ENCODE results near the gene DACT2. TPM values are rescaled to one million over a fixed set of nuclear protein-coding genes. Genes with fewer than 3 reads are reported as not detected.

The DACT2 gene
- total and polyA plus RNA-seq, 4 donors, result 0.25 to 2.8 (median 0.88) TPM

DNA sequence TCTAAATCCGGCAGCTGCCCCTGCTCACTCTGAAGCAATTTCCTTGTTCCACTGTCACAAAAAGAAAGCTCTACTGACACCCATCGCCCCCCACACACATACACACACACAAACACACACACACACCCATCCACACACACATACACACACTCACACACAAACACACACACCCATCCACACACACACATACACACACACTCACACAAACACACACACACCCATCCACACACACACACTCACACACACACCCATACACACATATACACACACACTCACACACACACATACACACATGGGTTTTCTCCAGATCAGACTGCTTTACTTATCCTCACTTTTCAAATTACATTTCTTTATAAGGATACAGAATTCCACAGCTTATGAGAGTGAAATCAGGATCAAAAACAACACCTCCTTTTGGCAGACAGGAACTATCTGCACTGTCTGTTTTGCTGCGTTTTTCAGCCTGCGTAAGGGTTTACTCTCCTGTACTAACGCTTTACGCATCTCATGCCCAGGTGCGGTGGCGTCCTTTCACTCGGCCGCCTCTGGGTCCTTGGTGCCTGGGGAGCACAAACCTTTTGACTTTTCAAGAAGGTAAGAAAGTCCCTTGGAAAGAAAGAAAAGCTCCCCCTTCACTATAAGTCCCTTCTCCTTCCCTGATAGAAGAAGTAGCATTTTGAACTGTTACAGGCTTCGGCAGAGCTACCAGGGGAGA, 8.0 kb downstream of the DACT2 start:
- Histone ChIP-seq H3K4me3 (ENCODE audit: low read depth in 1 of 3, low read length in 3 of 3) (no peak overlapping the region), H3K36me3 (ENCODE audit: control insufficient read depth in 4 of 4, insufficient read depth in 3 of 4, low read depth in 1 of 4, low read length in 3 of 4) (no peaks in the 10 kb centered on the region), H3K27me3 (ENCODE audit: control insufficient read depth in 4 of 4, insufficient read depth in 4 of 4, low read length in 3 of 4) (no peaks in the 10 kb centered on the region), H3K27ac (ENCODE audit: low read depth in 1 of 2, low read length in 2 of 2) (no peak overlapping the region), H3K9ac (ENCODE audit: low read depth in 1 of 2, low read length in 2 of 2) (no peak overlapping the region), H3K4me1 (ENCODE audit: control insufficient read depth in 4 of 4, insufficient read depth in 4 of 4, low read length in 3 of 4) (peaks cover 0 to 3% (median 0%) of the 10 kb centered on the region in 4 donors), H3K9me3 (ENCODE audit: control insufficient read depth in 4 of 4, low read length in 3 of 4) (no peaks in the 10 kb centered on the region)
- no peak for DNase-seq (ENCODE audit: low spot score)
- WGBS, result 94% methylated on average over 11 of the region's 11 CpGs
- no peak for TF ChIP-seq GABPA (IDR thresholded peaks at IDR 0.05 in 1 of 2, conservative IDR thresholded peaks at IDR 0.05 in 1 of 2)
- TF ChIP-seq JUND (IDR thresholded peaks at IDR 0.05), result no peak
- TF ChIP-seq ZBTB33 (IDR thresholded peaks at IDR 0.05), result no peak
- TF ChIP-seq HNF4G (IDR thresholded peaks at IDR 0.05), result no peak
- TF ChIP-seq EGR1 (IDR thresholded peaks at IDR 0.05; ENCODE audit: low read depth in 2 of 2), result no peak
- no peak for TF ChIP-seq CTCF (IDR thresholded peaks at IDR 0.05; ENCODE audit: low read depth, low read length, missing input control)
- TF ChIP-seq FOXA1 (IDR thresholded peaks at IDR 0.05), result no peak
- TF ChIP-seq NR2F2 (IDR thresholded peaks at IDR 0.05), result no peak
- no peak for TF ChIP-seq RAD21 (IDR thresholded peaks at IDR 0.05)
- no peak for TF ChIP-seq REST (IDR thresholded peaks at IDR 0.05)
- no peak for TF ChIP-seq FOXA2 (IDR thresholded peaks at IDR 0.05)
- no peak for TF ChIP-seq MAX (IDR thresholded peaks at IDR 0.05)
- TF ChIP-seq TAF1 (conservative IDR thresholded peaks at IDR 0.05), result no peak
- no peak for TF ChIP-seq RXRA (IDR thresholded peaks at IDR 0.05)
- TF ChIP-seq YY1 (IDR thresholded peaks at IDR 0.05), result no peak
- no peak for TF ChIP-seq HNF4A (conservative IDR thresholded peaks at IDR 0.05)
- TF ChIP-seq SP1 (IDR thresholded peaks at IDR 0.05), result no peak
- TF ChIP-seq, protein P1, sequence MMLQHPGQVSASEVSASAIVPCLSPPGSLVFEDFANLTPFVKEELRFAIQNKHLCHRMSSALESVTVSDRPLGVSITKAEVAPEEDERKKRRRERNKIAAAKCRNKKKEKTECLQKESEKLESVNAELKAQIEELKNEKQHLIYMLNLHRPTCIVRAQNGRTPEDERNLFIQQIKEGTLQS (IDR thresholded peaks at IDR 0.05), result no peak

All from liver (tissue), 9 donors.